HFF-Myc (cell line): ENCODE measurements around the gene DDX10.

ENCODE experiments used
- DNase-seq: peaks from one replicate; pipeline ENCODE4 v3.0.0-alpha.2; 2011; ENCODE audit warnings: low read depth; ENCODE audit errors: extremely low read depth
- H3K4me3 ChIP-seq: replicated peaks from 2 replicates; pipeline ENCODE4 v1.5.1; 2011; ENCODE audit warnings: low read depth, mild to moderate bottlenecking, control low read depth, low read length
- TF ChIP-seq, protein P1 (sequence below): IDR thresholded peaks from 2 replicates; pipeline ENCODE4 v1.5.1; 2012; ENCODE audit warnings: mild to moderate bottlenecking, low read depth, low read length, control low read depth; ENCODE audit errors: missing control alignments

The DDX10 gene

DNA sequence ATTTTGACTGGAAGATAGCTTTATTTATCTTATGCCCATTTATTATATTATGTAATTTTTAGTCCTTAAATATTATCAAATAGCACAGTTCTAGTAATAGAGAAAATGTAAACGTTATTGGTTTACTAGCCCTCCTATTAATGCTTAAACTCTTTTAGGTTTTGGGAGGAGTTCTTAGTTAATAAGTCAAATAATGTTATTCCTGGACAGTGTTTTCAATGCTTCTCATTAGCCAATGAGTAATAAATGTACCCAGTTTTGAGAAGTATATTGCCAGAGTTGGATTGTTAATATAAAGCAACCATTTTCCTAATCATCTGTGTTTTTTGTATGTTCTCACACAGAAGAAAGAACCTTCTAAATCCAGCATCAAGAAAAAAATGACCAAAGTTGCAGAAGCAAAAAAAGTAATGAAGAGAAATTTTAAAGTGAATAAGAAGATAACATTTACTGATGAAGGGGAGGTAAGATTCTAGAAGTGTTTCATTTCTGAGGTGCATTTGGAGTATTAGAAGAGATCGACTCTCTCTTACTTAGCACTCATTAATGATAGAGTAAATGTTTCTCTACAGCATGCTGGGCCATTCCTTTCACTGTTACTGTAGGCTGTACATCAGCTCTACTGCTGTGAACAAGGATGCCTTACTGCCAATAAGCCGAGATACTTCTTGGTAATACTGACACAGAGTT, 173.4 kb downstream of the DDX10 start:
- TF ChIP-seq, protein P1, sequence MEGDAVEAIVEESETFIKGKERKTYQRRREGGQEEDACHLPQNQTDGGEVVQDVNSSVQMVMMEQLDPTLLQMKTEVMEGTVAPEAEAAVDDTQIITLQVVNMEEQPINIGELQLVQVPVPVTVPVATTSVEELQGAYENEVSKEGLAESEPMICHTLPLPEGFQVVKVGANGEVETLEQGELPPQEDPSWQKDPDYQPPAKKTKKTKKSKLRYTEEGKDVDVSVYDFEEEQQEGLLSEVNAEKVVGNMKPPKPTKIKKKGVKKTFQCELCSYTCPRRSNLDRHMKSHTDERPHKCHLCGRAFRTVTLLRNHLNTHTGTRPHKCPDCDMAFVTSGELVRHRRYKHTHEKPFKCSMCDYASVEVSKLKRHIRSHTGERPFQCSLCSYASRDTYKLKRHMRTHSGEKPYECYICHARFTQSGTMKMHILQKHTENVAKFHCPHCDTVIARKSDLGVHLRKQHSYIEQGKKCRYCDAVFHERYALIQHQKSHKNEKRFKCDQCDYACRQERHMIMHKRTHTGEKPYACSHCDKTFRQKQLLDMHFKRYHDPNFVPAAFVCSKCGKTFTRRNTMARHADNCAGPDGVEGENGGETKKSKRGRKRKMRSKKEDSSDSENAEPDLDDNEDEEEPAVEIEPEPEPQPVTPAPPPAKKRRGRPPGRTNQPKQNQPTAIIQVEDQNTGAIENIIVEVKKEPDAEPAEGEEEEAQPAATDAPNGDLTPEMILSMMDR, result no peak
- no peak overlapping the region for H3K4me3 ChIP-seq
- DNase-seq, result no peak

DNA sequence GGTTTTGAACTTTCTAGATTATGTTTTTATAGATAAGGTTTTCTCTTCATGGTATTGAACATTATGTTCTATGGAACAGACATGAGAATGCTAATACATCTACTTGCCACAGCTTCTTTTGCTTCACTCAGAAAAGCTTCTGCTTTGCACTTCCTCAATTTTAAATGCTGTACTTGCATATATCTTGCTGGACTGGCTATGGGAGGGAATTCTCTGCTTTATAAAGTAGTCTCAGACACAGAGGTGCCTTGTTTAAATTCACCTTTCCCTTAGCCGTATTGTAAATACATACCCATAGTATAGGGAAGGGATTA, 173.9 kb downstream of the DDX10 start:
- TF ChIP-seq, protein P1, result no peak
- H3K4me3 ChIP-seq, result no peak overlapping the region
- no peak for DNase-seq

DNA sequence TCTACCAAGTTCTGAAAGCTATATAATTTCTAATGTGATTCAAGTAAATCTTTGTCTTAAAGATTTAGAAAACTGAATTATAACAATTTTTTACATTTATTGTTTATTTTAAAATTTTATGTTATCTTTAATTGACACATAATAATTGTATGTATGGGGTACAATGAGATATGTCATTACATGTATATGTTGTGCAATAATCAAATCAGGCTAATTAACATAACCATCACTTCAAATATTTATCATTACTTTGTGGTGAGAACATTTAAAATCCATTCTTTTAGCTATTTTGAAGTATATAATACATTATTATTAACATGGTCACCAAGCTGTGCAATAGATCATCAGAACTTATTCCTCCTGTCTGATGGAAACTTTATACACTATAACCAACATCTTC, 181.1 kb downstream of the DDX10 start:
- TF ChIP-seq, protein P1, result no peak
- H3K4me3 ChIP-seq, result no peak overlapping the region
- DNase-seq, result no peak

DNA sequence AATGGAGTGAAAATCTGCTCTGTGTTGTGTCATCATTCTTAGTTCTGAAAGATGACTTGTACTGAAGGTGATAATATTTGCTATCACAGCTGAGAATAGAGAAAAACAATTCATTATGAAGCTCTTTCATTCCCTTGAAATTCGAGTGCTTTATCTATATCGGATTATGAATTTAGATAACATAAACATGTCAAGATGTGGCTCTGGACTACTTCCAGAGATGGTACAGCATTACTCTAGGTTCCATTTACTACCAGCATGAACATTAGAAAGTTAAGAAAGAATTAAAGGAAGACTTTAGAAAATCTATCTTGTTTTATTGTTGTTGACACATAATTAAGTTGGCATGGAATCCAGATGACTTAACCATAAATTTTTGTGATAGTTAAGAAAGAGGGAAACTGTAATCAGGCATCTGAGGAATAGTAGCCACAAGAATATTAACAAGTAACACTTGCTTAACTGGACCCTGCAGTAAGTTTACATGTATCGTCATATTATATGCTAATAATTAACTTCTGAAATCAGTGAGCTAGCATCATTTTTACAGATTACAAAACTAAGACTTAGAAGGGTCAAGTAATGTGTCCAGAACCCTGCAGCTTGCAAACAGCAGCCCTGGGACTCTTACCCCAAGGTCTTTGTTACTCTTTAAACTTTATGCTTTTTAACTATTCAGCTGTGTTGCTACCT, 182.6 kb downstream of the DDX10 start:
- DNase-seq, result no peak
- TF ChIP-seq, protein P1, result no peak

DNA sequence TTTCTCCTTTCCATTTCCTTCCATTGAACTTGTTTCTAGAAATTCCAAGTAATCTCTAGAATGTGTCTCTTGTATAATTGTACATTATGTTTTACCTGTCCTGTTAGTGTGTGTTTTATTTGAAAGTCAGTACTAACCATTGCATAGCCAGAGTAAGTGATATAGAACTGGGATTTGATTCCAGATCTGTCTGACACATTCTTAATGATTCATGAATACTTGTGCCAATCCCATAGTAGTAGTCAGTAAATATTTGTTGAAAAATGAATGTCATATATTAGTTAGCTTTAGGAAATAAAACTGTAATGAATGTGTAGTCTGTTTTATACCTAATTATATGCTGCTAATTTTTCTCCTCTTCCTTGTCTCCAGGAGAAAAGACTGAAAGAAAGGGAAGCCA, 186.9 kb downstream of the DDX10 start:
- DNase-seq, result no peak
- H3K4me3 ChIP-seq, result no peak overlapping the region
- TF ChIP-seq, protein P1, result no peak

More for the DNA sequence above, 182.6 kb downstream of the DDX10 start:
- no peak overlapping the region for H3K4me3 ChIP-seq

DNA sequence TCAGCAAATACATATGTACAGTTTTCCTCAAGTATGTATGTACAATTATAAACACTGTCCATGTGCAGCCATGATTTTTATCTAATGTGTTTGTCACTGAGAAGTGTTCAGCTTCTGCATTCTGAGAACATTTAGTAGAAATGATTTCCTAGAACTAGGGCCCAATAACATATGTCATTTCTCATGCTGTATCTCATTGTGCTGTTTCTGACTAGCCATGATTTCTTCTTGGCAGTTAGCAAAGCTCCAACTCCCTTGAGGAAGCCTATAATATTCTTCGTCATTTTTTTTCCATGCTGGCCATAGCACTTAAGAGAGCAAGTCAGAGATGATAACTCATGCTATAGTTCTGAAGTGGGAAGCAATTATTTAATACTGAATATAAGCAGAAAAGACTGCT, 187.8 kb downstream of the DDX10 start:
- DNase-seq, result no peak
- TF ChIP-seq, protein P1, result no peak
- H3K4me3 ChIP-seq, result no peak overlapping the region
